SK-N-SH treated with all-trans-retinoic acid at 6 μM for 48 hours (cell line): ENCODE results near the gene CHID1.

ENCODE experiments used
- BACH2 ChIP-seq: fragments of 250-450 bp; sonication (Bioruptor Pico); IDR thresholded peaks from 2 replicates; pipeline ENCODE4 v1.9.0; 2021; ENCODE audit warnings: mild to moderate bottlenecking, borderline replicate concordance
- OSR1 ChIP-seq: fragments of 250-450 bp; sonication (Bioruptor Pico); IDR thresholded peaks from 2 replicates; pipeline ENCODE4 v1.8.0; 2022; ENCODE audit warnings: moderate library complexity, mild to moderate bottlenecking, inconsistent platforms
- PPARA ChIP-seq: fragments of 250-450 bp; sonication (Bioruptor Pico); IDR thresholded peaks from 2 replicates; pipeline ENCODE4 v1.5.0; 2020; ENCODE audit warnings: mild to moderate bottlenecking, borderline replicate concordance
- RARB ChIP-seq: fragments of 250-450 bp; sonication (Bioruptor Pico); IDR thresholded peaks from 2 replicates; pipeline ENCODE4 v1.8.0; 2021; ENCODE audit warnings: mild to moderate bottlenecking, moderate library complexity
- TCF4 ChIP-seq: fragments of 250-450 bp; sonication (Bioruptor Pico); IDR thresholded peaks from 2 replicates; pipeline ENCODE4 v1.8.0; 2021; ENCODE audit warnings: mild to moderate bottlenecking, moderate library complexity, borderline replicate concordance
- ZFP3 ChIP-seq: fragments of 250-450 bp; sonication (Bioruptor Pico); IDR thresholded peaks from 2 replicates; pipeline ENCODE4 v1.5.0; 2020; ENCODE audit warnings: mild to moderate bottlenecking, moderate library complexity
- ZFP30 ChIP-seq: fragments of 450-650 bp; formaldehyde crosslinking; IDR thresholded peaks from 2 replicates; pipeline ENCODE4 v1.5.0; 2022; ENCODE audit warnings: mild to moderate bottlenecking, moderate library complexity
- ZNF565 ChIP-seq: fragments of 450-650 bp; formaldehyde crosslinking; conservative IDR thresholded peaks from 2 replicates; pipeline ENCODE4 v1.5.0; 2020; ENCODE audit warnings: low read depth, mild to moderate bottlenecking, moderate library complexity
- ZNF70 ChIP-seq: fragments of 450-650 bp; formaldehyde crosslinking; IDR thresholded peaks from 2 replicates; pipeline ENCODE4 v1.5.0; 2020; ENCODE audit warnings: mild to moderate bottlenecking, moderate library complexity
- TF ChIP-seq, protein P1 (sequence below): fragments of 250-450 bp; sonication (Bioruptor Pico); IDR thresholded peaks from 2 replicates; pipeline ENCODE4 v1.8.0; 2020; ENCODE audit warnings: mild to moderate bottlenecking, moderate library complexity, borderline replicate concordance
- TF ChIP-seq, protein P2 (sequence below): fragments of 250-450 bp; sonication (Bioruptor Pico); IDR thresholded peaks from 2 replicates; pipeline ENCODE4 v1.5.1; 2020; ENCODE audit warnings: low read depth, mild to moderate bottlenecking, moderate library complexity

DNA sequence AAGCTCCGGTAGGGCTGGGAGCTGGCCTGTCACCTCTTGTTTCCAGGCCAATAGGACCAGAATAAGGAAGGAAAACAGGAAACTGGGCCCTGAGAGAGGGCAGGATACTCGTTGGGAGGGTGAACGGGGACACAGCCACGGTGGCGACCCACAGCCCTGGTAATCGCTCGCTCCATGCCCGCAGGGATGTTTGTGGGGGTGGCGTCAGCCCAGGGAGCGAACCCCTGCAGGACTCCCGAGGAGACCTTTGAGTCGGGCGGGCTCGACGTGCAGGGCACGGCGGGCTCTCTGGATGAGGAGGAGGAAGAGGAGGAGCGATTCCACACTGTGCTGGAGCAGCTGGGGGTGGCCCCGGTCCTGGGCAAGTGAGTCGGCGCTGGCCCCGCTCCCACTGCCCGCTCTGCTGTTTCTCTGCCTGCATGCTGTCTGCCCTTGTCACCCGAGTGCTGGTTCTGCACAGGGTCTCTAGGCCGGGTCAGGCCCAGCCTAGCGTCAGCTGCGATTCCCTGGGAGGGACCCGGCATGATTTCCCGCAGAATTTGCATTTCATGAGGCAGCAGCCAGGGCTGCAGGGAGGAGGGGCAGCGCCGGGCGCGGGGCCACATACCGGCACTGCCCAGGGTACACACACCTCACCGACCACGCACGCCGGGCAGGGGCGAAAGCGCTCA lies 81.3 kb downstream of the CHID1 start:
- TF ChIP-seq ZFP3 (no peak), ZNF565 (CRISPR knock-in tag) (no peak), RARB (no peak), BACH2 (CRISPR knock-in tag) (no peak), ZFP30 (CRISPR knock-in tag) (no peak), TCF4 (CRISPR knock-in tag) (no peak), ZNF70 (CRISPR knock-in tag) (no peak), OSR1 (CRISPR knock-in tag) (no peak), PPARA (CRISPR knock-in tag) (no peak)
- TF ChIP-seq, protein P1, sequence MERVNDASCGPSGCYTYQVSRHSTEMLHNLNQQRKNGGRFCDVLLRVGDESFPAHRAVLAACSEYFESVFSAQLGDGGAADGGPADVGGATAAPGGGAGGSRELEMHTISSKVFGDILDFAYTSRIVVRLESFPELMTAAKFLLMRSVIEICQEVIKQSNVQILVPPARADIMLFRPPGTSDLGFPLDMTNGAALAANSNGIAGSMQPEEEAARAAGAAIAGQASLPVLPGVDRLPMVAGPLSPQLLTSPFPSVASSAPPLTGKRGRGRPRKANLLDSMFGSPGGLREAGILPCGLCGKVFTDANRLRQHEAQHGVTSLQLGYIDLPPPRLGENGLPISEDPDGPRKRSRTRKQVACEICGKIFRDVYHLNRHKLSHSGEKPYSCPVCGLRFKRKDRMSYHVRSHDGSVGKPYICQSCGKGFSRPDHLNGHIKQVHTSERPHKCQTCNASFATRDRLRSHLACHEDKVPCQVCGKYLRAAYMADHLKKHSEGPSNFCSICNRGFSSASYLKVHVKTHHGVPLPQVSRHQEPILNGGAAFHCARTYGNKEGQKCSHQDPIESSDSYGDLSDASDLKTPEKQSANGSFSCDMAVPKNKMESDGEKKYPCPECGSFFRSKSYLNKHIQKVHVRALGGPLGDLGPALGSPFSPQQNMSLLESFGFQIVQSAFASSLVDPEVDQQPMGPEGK = no peak
- TF ChIP-seq, protein P2, sequence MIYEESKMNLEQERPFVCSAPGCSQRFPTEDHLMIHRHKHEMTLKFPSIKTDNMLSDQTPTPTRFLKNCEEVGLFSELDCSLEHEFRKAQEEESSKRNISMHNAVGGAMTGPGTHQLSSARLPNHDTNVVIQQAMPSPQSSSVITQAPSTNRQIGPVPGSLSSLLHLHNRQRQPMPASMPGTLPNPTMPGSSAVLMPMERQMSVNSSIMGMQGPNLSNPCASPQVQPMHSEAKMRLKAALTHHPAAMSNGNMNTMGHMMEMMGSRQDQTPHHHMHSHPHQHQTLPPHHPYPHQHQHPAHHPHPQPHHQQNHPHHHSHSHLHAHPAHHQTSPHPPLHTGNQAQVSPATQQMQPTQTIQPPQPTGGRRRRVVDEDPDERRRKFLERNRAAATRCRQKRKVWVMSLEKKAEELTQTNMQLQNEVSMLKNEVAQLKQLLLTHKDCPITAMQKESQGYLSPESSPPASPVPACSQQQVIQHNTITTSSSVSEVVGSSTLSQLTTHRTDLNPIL (CRISPR knock-in tag) = no peak
